ENCODE data around the gene FGR.
A peak's percentile ranks its signal among the peaks of the same experiment; 100 is the strongest.

Gene FGR

GRCh38 chr1:27617420-27617819 is 17.6 kb downstream of the FGR start:
- DNase-seq (ENCODE audit: low read depth in 2 of 2): no peak

- no peak for DNase-seq (ENCODE audit: low read depth in 2 of 2)
Measured at GRCh38 chr1:27616441-27616840, 18.5 kb downstream of the FGR start.

GRCh38 chr1:27615346-27616192 is 19.4 kb downstream of the FGR start:
- DNase-seq (ENCODE audit: low read depth in 2 of 2): no peak

- DNase-seq (ENCODE audit: low read depth in 2 of 2): no peak
Measured at GRCh38 chr1:27614625-27615344, 20.2 kb downstream of the FGR start.

- no peak for DNase-seq (ENCODE audit: low read depth in 2 of 2)
Measured at GRCh38 chr1:27614043-27614624, 20.9 kb downstream of the FGR start.

- no peak for DNase-seq (ENCODE audit: low read depth in 2 of 2)
Measured at GRCh38 chr1:27612718-27613117, 22.3 kb downstream of the FGR start.

GRCh38 chr1:27611450-27611849 is 23.5 kb downstream of the FGR start:
- no peak for DNase-seq (ENCODE audit: low read depth in 2 of 2)

GRCh38 chr1:27609618-27610240 is 25.3 kb downstream of the FGR start:
- no peak for DNase-seq (ENCODE audit: low read depth in 2 of 2)

- no peak for DNase-seq (ENCODE audit: low read depth in 2 of 2)
Measured at GRCh38 chr1:27609210-27609555, 25.8 kb downstream of the FGR start.

GRCh38 chr1:27607239-27607804 is 27.7 kb downstream of the FGR start:
- DNase-seq (ENCODE audit: low read depth in 2 of 2): no peak

GRCh38 chr1:27606708-27607238 is 28.2 kb downstream of the FGR start:
- no peak for DNase-seq (ENCODE audit: low read depth in 2 of 2)

GRCh38 chr1:27605796-27606707 is 28.9 kb downstream of the FGR start:
- DNase-seq (ENCODE audit: low read depth in 2 of 2): peak in 1 of 2 donors; percentile 33

GRCh38 chr1:27605300-27605766 is 29.7 kb downstream of the FGR start:
- DNase-seq (ENCODE audit: low read depth in 2 of 2): no peak

- no peak for DNase-seq (ENCODE audit: low read depth in 2 of 2)
Measured at GRCh38 chr1:27604579-27605299, 30.2 kb downstream of the FGR start.

GRCh38 chr1:27603681-27604578 is 31.1 kb downstream of the FGR start, which contains the start of gene AHDC1:
AHDC1 (minus strand) TSS chr1:27604144; CDS start chr1:27552115, 52,029 bp downstream.
- DNase-seq (ENCODE audit: low read depth in 2 of 2): peak; percentile 78 to 88

GRCh38 chr1:27603309-27603680 is 31.7 kb downstream of the FGR start:
- no peak for DNase-seq (ENCODE audit: low read depth in 2 of 2)

- no peak for DNase-seq (ENCODE audit: low read depth in 2 of 2)
Measured at GRCh38 chr1:27602462-27603308, 32.3 kb downstream of the FGR start.

Data from stimulated activated CD8-positive, alpha-beta memory T cell treated with anti-CD3 and anti-CD28 coated beads, Interleukin-7, amount 100 ng/mL, for 4 hours (primary cell).